HG02973 (cell line): ENCODE data around the gene BPIFB3.

ENCODE experiments used
- ATAC-seq: cut with Tn5 transposase; IDR thresholded peaks from one replicate; pipeline ENCODE4 v1.9.1; 2021; ENCODE audit warnings: moderate library complexity; ENCODE audit not compliant: unreplicated experiment

The BPIFB3 gene

DNA sequence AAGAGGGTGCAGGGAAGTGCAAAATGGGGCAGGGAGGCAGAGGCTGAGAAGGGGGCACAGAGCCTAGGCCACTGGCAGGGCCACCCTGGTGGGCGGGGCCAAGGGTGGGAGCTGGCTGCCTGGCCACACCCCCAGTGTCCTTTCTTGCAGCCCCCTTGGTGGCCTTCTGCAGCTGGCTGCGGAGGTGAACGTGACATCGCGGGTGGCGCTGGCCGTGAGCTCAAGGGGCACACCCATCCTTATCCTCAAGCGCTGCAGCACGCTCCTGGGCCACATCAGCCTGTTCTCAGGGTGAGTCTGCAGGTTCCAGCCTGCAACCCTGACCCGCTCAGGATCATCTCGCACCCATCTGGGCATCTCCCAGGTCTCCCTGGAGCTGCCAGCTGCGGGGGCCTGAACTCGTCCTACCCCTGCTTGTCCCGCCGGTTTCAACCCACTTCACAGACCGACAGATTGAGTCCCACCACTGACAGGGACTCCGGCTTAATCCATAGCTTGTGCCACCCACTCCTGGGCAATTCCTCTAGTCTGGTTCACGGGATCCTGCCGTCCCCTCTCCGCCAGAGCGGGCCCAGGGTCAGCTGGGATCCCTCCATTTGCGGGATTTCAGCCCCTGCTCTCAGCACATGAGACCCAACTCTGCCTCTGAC, 6.2 kb downstream of the BPIFB3 start:
- ATAC-seq: no peak

DNA sequence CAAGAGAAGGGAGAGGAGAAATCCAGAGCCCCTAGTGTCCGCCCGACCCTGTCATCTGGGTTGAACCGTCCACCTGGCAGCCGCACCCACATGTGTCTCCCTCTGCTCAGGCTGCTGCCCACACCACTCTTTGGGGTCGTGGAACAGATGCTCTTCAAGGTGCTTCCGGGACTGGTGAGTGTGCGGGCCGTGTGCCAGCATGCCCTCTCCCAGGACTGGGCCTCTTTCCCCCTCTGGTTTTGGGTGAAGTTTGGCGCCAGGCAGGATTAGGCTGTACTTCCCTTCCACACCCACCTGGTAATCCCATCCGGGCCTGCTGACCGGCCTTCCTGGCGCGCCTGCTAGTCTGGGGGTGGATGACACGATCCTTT, 7.9 kb downstream of the BPIFB3 start:
- no peak for ATAC-seq

DNA sequence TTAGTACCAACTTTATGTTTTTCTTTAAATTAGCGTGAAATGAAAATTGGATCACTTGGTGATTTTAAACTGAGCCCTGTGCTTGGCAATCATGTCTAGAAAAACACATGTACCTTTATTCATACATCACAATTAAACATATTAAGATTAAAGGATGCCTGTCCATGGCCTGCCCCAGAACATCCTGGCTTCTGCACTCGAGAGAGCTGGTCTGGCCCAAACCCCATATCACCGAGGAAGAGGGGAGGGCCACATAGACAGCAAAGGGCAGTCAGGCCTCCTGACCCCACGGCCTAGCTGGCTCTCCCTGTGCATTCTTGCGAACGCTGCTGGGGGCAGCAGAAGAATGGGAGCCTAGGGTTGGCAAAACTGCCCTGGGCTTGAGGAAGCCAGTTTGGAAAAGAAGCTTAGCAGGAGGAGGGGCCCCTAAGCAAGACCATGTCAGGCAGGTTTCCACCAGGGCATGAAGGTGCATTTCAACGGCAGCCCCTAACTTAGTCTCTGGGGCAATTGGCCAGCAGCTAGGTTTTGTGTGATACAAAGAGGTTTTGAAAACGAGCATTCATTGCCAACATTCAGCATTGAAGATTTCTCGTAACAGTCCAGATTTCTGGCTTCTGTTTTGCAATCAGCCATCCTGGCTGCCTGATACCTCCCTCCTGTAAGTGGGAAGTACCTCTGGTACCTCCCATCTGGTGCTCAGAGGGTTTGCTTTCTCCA, 8.6 kb downstream of the BPIFB3 start:
- no peak for ATAC-seq

- no peak for ATAC-seq
Observed at GRCh38 chr20:33062825-33063149, 9.1 kb downstream of the BPIFB3 start.

DNA sequence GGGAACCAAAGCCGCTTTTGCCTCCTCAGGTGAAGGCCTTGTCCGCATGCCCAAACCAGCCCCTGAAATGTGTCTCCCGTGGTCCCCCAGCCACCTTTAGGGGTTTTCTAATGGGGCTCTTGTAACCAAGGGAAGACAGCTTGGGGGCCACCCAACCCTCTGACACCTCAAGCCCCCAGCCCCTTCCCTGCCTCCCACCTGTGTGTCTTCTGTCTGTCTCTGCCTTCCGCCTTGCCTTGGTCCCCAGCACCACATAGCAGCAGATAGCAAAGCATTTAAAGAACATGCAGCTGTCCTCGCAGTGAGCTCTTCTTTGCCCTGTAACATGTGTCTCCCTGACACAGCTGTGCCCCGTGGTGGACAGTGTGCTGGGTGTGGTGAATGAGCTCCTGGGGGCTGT, 9.6 kb downstream of the BPIFB3 start:
- no peak for ATAC-seq

GRCh38 chr20:33064572-33065287, 11.0 kb downstream of the BPIFB3 start:
- no peak for ATAC-seq

DNA sequence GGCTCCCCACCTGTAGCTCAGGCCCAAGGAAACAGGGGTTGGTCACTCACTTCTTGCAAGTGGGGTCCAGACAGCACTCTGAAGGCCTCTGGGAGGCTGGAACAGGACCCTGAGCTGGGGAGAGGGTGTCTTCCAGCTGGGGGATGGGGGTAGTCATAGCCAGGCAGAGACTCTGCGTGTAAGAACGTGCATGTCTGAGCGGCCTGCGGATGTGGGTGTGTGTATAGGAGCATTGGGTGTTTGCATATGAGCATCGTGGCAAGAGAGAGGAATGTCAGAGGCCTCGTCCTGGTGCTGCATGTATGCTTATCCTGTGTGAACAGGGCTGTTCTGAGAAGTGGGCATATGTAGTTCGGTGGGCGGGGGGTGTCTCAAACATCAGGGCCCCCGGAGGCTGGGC, 12.1 kb downstream of the BPIFB3 start:
- ATAC-seq: no peak

- no peak for ATAC-seq
Observed at GRCh38 chr20:33067806-33068205, 14.1 kb downstream of the BPIFB3 start.

- no peak for ATAC-seq
Observed at GRCh38 chr20:33068251-33068939, 14.7 kb downstream of the BPIFB3 start.

GRCh38 chr20:33069673-33070072, 16.0 kb downstream of the BPIFB3 start:
- ATAC-seq: no peak

DNA sequence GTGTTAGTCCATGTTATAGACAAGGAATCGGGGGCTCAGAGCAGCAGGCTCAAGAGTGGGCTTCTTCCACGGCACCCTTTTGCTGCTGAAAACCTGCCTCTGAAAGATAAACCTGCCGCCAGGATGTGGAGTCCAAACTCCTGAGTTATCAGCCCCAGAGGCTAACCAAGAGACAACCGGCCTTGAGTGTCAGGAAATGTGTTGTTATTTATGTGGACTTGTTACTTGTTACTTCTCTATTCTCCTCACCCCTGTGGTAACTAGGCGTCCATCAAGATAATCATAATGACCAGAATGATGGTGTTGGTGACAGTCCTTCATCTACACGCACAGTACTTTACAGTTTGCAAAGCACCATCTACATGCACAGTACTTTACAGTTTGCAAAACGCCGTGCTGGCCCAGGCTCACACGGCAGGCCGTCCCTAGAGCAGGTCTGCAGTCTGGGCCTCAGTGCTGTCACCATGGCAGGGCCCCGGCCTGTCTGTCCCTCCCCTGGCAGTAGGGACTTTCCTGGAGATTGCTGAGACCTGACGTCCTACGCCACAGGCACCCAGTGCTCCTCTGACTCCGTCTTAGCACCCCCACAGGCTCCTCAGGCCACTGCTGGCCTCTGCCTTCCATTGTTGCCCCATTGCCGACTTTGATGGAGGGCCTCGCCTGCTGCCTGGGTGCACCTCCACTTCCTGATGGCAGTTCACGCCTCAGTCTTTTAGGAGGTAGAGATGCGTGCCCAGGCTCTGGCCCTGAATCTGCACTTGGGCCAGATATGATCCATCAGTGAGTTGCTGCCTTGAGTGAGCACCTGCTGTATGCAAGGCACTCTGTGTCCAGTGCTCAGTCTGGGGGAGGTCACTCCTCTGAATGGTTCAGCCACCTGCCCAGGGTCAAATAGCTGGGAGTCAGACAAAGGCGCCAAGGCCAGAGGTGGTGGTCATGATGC, 16.7 kb downstream of the BPIFB3 start:
- no peak for ATAC-seq

- ATAC-seq: no peak
Observed at GRCh38 chr20:33071198-33071597, 17.5 kb downstream of the BPIFB3 start.

GRCh38 chr20:33072362-33072761, 18.7 kb downstream of the BPIFB3 start:
- ATAC-seq: no peak

DNA sequence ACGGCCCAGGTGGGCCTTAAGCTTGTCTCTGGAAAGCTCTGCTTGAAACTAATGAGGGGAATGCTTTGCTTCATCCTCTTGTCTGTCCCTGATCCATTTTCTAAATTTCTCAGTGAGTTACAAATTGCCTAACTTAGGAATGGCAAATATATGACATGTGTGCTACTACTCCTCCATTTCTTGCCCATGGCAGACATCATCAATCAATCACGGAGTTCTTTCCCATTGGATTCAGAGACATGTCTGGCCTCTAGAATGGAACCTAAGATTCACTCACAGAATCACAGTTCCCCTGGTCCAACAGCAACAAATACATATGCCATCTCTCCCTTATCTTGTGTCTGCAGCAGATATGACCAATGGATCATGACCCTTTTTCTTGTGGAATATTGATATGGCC, 19.1 kb downstream of the BPIFB3 start:
- ATAC-seq: no peak

DNA sequence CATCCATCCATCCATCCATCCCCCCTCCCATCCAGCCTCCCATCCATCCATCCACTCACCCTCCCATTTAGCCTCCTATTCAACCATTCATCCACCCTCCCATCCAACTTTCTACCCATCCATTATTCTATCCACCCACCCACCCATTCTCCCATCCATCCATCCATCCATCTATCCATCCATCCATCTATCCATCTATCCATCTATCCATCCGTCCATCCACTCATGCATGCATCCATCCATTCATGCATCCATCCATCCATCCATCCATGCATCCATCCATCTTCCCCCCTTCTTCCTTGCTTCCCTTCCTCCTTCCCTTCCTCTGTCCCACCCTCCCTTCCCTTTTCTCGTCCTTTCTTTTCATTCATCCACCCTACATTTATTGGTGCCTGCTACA, 21.0 kb downstream of the BPIFB3 start:
- no peak for ATAC-seq

DNA sequence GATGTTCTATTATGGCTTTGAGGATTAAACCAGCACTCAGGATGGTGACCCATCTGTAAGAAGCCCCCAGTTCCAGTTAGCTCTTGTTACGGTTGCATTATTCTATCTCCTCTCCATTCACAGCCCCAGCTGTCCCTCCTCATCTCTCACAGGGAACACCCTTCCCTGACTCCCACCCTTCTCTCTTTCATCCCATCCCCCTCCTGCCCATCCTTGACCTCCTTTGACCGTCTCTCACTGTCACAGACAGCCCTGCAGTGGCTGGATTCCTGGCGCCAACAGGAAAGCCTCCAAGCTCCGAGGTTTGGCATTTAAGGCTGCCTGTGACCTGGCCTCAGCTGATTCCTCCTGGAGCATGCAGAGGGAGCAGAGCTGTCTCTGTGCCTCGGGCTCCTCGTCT, 21.6 kb downstream of the BPIFB3 start:
- ATAC-seq: no peak

DNA sequence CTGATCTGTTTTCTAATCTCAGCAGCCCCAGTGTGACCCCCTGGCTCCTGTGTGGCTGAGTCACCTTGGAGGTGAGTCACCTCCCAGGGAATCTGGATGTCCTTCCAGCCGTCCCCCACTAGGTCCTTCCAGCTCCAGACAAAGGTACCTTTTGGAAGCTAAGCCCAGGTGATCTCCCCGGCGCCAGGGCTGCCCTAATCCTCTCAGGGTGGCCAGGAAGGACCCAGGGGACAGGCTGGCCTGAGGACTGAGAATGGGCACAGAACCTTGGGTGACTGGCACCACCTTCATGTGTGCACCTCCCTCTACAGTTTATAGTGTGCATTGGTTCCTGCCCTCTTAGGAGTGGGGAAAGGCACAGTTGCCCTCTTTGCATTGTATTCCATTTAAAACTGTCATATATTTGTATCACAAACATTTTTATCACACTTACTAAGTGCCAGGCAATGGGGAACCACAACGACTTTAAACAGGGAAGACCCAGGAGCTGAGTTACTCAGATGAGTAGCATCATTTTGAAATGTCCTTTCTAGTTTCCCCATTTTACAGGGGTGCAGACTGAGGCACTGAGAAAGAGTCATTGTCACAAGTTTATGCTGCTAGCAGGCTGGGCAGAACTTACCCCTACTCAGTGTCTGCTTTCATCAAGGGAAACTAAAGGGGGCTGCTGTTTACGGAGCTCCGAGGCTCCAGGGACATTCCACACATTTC, 23.1 kb downstream of the BPIFB3 start:
- no peak for ATAC-seq

GRCh38 chr20:33079259-33079658, 25.6 kb downstream of the BPIFB3 start, which contains the start of gene BPIFB4:
Gene BPIFB4, plus strand, starts transcription at chr20:33079643. Its CDS starts 1,884 bp downstream, at chr20:33081527.
- no peak for ATAC-seq

DNA sequence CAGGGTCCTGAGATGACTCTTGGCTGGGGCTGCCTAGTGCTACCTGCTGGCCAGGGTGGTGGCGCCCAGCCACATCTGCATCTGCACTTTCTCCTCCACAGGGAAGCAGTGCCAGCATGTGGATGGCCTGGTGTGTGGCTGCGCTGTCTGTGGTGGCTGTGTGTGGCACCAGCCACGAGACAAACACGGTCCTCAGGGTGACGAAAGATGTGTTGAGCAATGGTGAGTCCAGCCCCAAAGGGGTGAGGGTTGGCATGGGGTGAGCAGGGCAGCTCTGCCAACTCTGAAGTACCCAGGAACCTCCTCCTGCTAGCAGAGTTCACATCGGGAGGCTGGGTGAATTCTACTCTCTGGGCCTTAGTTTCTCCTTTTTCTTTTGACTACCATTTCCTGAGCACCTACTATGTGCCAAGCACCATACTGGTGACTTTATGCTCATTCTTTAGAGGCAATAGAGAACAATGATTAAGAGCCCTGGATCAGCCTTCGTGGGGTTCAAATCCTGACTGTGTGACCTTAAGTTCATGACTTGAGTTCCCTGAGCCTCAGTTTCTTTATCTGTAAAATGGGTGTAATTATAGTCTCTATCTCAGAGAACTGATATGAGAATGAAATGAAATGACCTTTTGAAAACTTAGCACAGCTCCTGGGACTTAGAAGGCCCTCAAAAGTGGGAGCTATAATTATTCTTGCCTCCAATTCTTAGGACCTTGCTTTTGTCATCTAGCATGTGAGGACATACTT, 27.9 kb downstream of the BPIFB3 start:
- ATAC-seq: no peak
